Measurements from ENCODE around the gene TMEM89.

Gene TMEM89

DNA sequence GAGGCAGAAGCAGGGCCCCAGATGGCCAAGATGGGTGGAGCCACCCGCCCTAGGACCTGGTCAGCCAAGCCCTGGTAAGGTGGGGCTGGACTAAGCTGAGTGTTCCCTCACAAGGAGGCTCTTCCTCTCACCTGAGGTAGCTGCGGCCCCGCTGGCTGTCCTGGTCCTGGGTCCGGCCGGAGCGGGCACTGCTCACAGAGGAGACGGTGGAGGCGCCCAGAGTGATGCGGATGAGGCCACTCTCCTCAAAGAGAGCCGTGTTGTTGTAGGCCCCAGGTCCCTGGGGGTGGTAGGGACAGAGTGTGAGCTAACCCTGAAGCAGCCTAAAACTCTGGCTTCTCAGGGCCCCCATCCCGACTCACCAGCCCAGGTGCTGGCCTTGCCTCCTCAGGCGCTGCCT, 21.0 kb upstream of the TMEM89 start:
- no peak for DNase-seq (ENCODE audit: low read depth)

DNA sequence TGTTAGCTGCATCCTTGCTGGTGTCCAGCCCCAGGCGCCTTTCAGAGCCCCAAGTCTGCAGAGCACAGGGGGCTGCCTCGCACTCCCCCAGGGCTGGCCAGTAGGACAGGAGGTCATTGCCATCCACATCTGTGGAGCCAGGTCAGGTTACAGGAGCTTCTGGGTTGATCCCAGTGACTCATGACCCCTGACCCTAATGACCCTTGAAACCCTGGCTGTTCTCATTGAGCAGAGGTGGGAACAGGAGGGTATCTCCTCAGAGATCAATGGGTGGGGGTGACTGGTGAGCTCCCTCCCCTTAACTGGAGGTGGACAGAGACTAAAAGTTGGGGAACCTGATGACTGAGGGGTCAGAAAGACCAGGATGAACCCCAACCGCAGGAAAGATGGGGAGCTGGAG, 19.8 kb upstream of the TMEM89 start:
- no peak for DNase-seq (ENCODE audit: low read depth)

- DNase-seq (ENCODE audit: low read depth): no peak
These were observed 18.5 kb upstream of the TMEM89 start for GRCh38 chr3:48639944-48640606.

- no peak for DNase-seq (ENCODE audit: low read depth)
These were observed 15.7 kb upstream of the TMEM89 start for GRCh38 chr3:48637305-48637704.

- DNase-seq (ENCODE audit: low read depth): no peak
These were observed 14.6 kb upstream of the TMEM89 start for GRCh38 chr3:48636149-48636655.

DNA sequence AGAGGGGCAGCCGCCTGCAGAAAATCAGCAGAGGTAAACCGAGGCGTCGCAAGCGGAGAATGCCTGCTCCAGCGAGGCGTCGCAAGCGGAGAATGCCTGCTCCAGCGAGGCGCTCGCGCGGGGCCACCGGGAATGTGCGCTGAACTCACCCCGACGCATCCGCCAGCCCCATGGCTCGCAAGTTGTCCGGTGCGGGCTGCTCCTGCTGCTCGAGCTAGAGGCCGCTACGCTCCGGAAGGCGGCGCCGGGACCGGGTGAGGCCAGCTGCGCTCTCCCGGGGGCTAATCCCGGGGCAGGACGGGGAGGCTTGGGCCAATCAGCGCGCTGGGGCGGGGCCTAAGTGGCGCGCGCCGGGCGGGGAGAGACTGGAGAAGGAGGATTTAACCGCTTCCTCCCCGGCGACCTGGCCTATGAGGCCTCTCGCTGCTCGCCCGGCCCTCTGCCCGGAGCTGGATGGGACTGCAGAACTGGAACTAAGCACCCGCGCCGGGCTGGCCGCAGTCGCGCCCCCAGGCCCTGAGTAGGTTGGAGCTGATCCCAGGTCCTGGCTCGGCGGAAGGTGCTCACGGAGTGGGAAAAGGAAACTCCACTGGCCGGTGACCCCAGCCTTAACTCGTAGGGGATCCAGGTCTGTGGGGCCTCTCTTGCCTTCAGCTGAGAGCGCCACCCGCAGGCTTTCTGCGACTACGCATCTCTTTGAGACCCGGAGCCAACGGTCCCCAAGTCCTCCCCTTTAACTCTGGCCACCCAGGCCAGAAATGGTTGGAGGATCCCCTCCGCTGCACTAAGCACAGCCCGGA, 13.9 kb upstream of the TMEM89 start, which contains the start of gene SLC26A6:
TSS of gene SLC26A6 (minus strand) at position 240 of the 800 bp plus-strand sequence. CDS start at position 172, 68 bp downstream.
- peak; percentile 88 for DNase-seq (ENCODE audit: low read depth)

GRCh38 chr3:48634661-48635221, 13.2 kb upstream of the TMEM89 start:
- DNase-seq (ENCODE audit: low read depth): peak; percentile 32

GRCh38 chr3:48633743-48634142, 12.2 kb upstream of the TMEM89 start:
- no peak for DNase-seq (ENCODE audit: low read depth)

GRCh38 chr3:48633256-48633655, 11.7 kb upstream of the TMEM89 start:
- DNase-seq (ENCODE audit: low read depth): no peak

- no peak for DNase-seq (ENCODE audit: low read depth)
These were observed 10.2 kb upstream of the TMEM89 start for GRCh38 chr3:48631516-48632448.

- DNase-seq (ENCODE audit: low read depth): no peak
These were observed 9.3 kb upstream of the TMEM89 start for GRCh38 chr3:48630833-48631232.

GRCh38 chr3:48630407-48630806, 8.8 kb upstream of the TMEM89 start:
- DNase-seq (ENCODE audit: low read depth): no peak

- DNase-seq (ENCODE audit: low read depth): no peak
These were observed 8.3 kb upstream of the TMEM89 start for GRCh38 chr3:48629894-48630293.

DNA sequence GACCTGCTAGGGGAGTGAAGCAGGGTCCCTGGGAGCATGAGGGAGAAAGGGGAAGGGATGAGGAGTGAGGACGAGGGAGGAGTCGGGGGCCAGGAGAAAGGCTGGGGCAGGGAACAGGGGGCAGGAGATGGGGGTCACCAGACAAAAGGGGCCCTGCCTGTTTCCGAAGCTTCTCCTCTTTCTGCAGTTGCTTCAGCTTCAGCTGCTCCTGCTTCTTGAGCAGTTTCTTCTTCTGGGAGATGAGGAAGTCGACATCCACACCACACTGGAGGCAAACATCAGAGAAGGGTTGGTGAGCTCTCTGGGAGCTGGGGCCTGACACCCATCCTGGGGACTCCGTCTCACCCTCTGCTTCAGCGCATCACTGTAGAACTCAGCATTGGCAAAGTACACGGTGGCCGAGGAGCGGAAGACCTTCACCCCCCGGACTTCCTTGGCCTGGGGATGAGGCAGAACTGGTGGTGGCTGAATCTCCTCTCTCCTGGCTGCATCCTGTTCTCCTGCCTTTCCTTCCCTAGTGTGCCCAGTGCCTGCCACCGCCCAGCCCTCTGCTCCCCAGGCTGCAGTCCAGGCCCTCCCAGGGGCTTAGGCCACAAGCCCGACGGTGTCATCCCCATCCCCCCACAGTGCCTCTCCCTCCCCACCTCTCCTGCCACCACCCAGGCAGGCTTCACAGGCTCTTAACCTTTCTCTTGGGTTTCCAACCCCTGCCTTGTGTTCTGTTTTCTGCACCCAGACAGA, 6.9 kb upstream of the TMEM89 start:
- no peak for DNase-seq (ENCODE audit: low read depth)

DNA sequence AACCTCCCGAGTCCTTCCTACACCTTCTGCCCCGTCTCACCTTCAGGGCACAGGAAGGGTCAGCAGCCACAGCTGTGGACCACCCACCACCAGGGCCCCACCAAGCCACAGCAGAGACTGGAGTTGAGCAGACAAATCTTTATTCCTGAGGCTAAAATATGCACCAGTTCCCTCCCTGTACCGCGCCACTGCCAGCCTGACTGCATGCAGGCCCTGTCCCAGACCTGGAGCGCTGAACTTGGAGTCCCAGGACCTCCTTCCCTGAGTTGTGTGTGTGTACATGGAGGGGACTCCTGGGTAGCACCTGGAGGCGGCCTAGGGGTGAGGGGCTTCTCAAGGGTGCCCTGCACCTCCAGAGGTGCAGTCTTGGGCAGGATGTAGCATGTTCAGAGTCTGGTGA, 4.0 kb upstream of the TMEM89 start:
- DNase-seq (ENCODE audit: low read depth): no peak

GRCh38 chr3:48624767-48625166, 3.2 kb upstream of the TMEM89 start:
- DNase-seq (ENCODE audit: low read depth): no peak

DNA sequence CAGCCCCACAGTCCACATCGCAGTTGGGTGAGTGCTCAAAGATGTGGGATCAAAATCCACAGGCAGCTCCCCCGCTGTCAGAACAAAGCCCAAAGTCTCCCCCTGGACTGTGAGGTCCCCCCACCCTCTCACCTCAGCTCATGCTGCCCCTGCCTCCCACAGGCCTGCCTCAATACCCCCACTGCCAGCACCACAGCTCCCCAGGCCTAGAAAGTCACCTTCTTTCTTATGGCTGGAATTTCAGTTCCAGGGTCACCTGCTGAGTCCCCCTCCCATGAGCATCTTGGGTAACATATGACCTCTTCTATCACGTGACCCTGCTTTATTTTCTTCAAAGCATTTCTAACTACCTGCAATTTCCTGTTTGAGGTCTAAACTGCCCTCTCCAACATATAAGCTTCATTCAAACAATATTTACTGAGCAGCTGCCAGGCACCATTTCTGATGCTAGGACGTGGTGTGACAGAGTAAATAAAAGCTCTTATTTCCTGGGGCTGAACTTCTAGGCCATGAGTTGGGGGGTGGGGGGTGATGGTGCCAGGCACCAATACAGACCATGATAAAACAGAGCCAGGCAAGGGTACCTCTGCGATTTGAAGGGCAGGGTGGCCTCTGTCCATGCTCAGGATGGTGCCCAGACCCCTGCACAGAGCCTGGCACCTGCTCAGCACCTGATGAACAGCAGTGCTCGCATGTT, 2.4 kb upstream of the TMEM89 start:
- no peak for DNase-seq (ENCODE audit: low read depth)

GRCh38 chr3:48619541-48620524, 1.7 kb downstream of the TMEM89 start:
- no peak for DNase-seq (ENCODE audit: low read depth)

- DNase-seq (ENCODE audit: low read depth): no peak
These were observed 4.0 kb downstream of the TMEM89 start for GRCh38 chr3:48617559-48617958.
